ENCODE results near the gene COL26A1.

The COL26A1 gene

DNA sequence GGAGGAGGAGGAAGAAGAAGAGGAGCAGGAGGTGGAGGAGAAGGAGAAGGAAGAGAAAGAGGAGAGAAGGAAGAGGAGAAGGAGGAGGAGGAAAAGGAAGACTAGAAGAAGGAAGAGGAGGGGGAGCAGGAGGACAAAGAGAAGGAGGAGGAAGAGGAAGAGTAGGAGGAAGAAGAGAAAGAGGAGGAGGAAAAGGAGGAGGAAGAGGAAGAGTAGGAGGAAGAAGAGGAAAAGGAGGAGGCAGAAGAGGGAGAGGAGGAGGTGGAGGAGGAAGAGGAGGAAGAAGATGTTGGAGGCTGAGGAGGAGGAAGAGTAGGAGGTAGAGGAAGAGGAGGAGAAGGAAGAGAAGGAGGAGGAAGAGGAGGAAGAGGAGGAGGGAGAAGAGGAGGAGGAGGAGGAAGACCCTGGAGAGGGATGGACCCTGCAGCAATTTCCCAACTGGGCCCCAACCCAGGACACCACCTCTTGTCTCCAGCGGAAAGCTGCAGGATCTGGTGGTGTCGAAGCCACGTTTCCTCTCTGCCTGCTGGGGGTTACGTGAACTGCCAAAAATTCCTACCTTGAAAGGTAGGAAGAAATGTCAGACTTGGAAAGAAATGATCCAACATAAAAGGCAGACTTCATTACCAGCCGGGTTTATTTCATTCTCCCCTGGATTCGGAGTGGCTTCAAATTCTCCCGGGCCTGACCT, 38.9 kb downstream of the COL26A1 start:
- peak overlapping the region; percentile 7 for H2AK5ac ChIP-seq (ENCODE audit: low read length)
- no CpG with 5 or more reads among the region's 7 CpGs for WGBS (ENCODE audit: extremely low coverage, insufficient coverage, insufficient read length)
- peak overlapping the region; percentile 85 for H3K27ac ChIP-seq (ENCODE audit: low read depth, low read length)

DNA sequence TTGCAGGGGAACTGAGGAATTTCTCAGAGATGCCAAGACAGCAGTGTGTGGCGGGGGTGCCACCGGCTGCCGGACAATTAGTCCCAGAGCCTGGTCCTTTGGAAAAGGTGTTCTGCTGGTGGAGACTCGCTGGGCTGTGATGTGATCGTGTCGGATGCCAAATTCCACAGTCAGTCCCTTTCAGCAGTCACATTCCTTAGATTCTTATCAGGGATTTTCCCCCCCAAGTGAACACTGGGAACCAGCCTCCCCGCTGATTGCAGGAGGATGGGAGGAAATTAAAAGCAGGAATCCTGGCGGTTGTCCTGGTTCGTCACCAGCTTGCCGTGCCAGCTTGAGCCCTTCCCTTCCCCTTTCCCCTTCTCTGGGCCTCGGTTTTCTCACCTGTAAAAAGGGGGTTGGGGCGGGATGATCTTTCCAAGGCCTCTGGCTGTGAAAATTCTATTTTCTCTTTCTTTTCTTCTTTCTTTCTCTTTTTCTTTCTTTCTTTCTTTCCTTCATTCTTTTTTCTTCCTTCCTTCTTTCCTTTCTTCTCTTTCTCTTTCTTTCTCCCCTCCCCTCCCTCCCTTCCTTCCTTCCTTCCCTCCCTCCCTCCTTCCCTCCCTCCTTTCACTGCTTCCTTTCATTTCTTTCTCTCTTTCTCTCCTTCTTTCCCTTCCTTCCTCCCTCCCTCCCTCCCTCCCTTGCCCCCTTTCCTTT, 39.6 kb downstream of the COL26A1 start:
- Histone ChIP-seq H3K27me3 (ENCODE audit: insufficient read depth, low read length) (no peaks in the 10 kb centered on the region), H3K14ac (ENCODE audit: low read length) (no peak overlapping the region), H3K23ac (ENCODE audit: low read length) (no peak overlapping the region), H4K12ac (ENCODE audit: low read depth, low read length) (no peak overlapping the region), H3K9ac (ENCODE audit: low read length) (no peak overlapping the region), H2BK120ac (ENCODE audit: insufficient read depth, low read length, poor library complexity) (no peak overlapping the region), H4K8ac (ENCODE audit: low read depth, low read length) (no peak overlapping the region), H3K18ac (ENCODE audit: low read length) (no peak overlapping the region), H3K4me1 (ENCODE audit: control insufficient read depth in 1 of 2, insufficient read depth in 2 of 2, low read length in 2 of 2) (peaks cover 10 to 29% of the 10 kb centered on the region in 2 experiments), H2AFZ (ENCODE audit: insufficient read depth, low read length, poor library complexity) (peak overlapping the region; percentile 27), H3K27ac (ENCODE audit: low read depth, low read length) (peak overlapping the region; percentile 85), H3K79me1 (ENCODE audit: low read length) (peaks cover 13% of the 10 kb centered on the region), H3K79me2 (ENCODE audit: control insufficient read depth, insufficient read depth, low read length, poor library complexity) (no peaks in the 10 kb centered on the region), H3K4ac (ENCODE audit: low read depth, low read length) (no peak overlapping the region), H2BK12ac (ENCODE audit: low read length) (peak overlapping the region; percentile 74), H3K9me3 (ENCODE audit: insufficient read depth, low read depth, low read length) (peaks cover 4% of the 10 kb centered on the region), H4K91ac (ENCODE audit: low read depth, low read length) (peak overlapping the region; percentile 52), H2AK5ac (ENCODE audit: low read length) (no peak overlapping the region), H3K4me3 (ENCODE audit: low read depth, low read length) (no peak overlapping the region), H2BK5ac (ENCODE audit: low read depth, low read length, poor library complexity) (peak overlapping the region; percentile 21), H3K36me3 (ENCODE audit: control insufficient read depth in 1 of 2, insufficient read depth in 2 of 2, low read length in 2 of 2) (peaks cover 11 to 14% of the 10 kb centered on the region in 2 experiments), H3K4me2 (ENCODE audit: low read length) (peak overlapping the region; percentile 42)
- no CpG with 5 or more reads among the region's 12 CpGs for WGBS (ENCODE audit: extremely low coverage, insufficient coverage, insufficient read length)
- DNase-seq = peak in 1 of 2 donors; percentile 16

More for the DNA sequence above, 38.9 kb downstream of the COL26A1 start:
- peak overlapping the region; percentile 27 for H2AFZ ChIP-seq (ENCODE audit: insufficient read depth, low read length, poor library complexity)
- no peak overlapping the region for H3K9ac ChIP-seq (ENCODE audit: low read length)
- no peak overlapping the region for H4K12ac ChIP-seq (ENCODE audit: low read depth, low read length)
- H3K36me3 ChIP-seq (ENCODE audit: control insufficient read depth in 1 of 2, insufficient read depth in 2 of 2, low read length in 2 of 2) = peaks cover 7 to 11% of the 10 kb centered on the region in 2 experiments
- peak overlapping the region; percentile 37 for H2BK12ac ChIP-seq (ENCODE audit: low read length)
- H3K79me2 ChIP-seq (ENCODE audit: control insufficient read depth, insufficient read depth, low read length, poor library complexity) = no peaks in the 10 kb centered on the region
- H3K23ac ChIP-seq (ENCODE audit: low read length) = no peak overlapping the region
- H3K79me1 ChIP-seq (ENCODE audit: low read length) = peaks cover 15% of the 10 kb centered on the region
- no peak overlapping the region for H3K4ac ChIP-seq (ENCODE audit: low read depth, low read length)
- peaks cover 2% of the 10 kb centered on the region for H3K9me3 ChIP-seq (ENCODE audit: insufficient read depth, low read depth, low read length)
- H3K18ac ChIP-seq (ENCODE audit: low read length) = no peak overlapping the region
- H4K8ac ChIP-seq (ENCODE audit: low read depth, low read length) = no peak overlapping the region
- H3K4me3 ChIP-seq (ENCODE audit: low read depth, low read length) = no peak overlapping the region
- peak overlapping the region; percentile 42 for H3K4me2 ChIP-seq (ENCODE audit: low read length)
- H3K14ac ChIP-seq (ENCODE audit: low read length) = no peak overlapping the region
- no peak overlapping the region for H2BK120ac ChIP-seq (ENCODE audit: insufficient read depth, low read length, poor library complexity)
- H4K91ac ChIP-seq (ENCODE audit: low read depth, low read length) = peak overlapping the region; percentile 40
- peaks cover 13 to 32% of the 10 kb centered on the region in 2 experiments for H3K4me1 ChIP-seq (ENCODE audit: control insufficient read depth in 1 of 2, insufficient read depth in 2 of 2, low read length in 2 of 2)
- no peak for DNase-seq
- peak overlapping the region; percentile 28 for H2BK5ac ChIP-seq (ENCODE audit: low read depth, low read length, poor library complexity)
- H3K27me3 ChIP-seq (ENCODE audit: insufficient read depth, low read length) = no peaks in the 10 kb centered on the region

DNA sequence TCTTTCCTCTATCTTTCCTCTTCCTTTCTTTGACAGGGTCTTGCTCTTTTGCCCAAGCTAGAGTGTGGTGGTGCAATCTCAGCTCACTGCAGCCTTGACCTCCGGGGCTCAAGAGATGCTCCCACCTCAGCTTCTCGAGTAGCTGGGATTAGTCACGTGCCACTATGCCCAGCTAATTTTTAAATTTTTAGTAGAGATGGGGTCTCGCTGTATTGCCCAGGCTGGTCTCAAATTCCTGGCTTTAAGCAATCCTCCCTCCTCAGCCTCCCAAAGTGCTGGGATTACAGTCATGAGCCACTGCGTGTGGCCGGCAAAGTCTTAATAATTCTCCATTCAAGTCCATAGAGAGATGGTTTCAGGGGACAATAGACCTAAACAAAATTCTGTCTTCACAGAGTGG, 40.2 kb downstream of the COL26A1 start:
- peak overlapping the region; percentile 49 for H3K14ac ChIP-seq (ENCODE audit: low read length)
- H2BK12ac ChIP-seq (ENCODE audit: low read length) = peak overlapping the region; percentile 74
- no peak overlapping the region for H2AFZ ChIP-seq (ENCODE audit: insufficient read depth, low read length, poor library complexity)
- H2AK5ac ChIP-seq (ENCODE audit: low read length) = no peak overlapping the region
- peak overlapping the region; percentile 35 for H3K4ac ChIP-seq (ENCODE audit: low read depth, low read length)
- no peak overlapping the region for H3K18ac ChIP-seq (ENCODE audit: low read length)
- no peak overlapping the region for H3K4me2 ChIP-seq (ENCODE audit: low read length)
- H4K12ac ChIP-seq (ENCODE audit: low read depth, low read length) = no peak overlapping the region
- no CpG with 5 or more reads among the region's 6 CpGs for WGBS (ENCODE audit: extremely low coverage, insufficient coverage, insufficient read length)
- DNase-seq = no peak
- H4K8ac ChIP-seq (ENCODE audit: low read depth, low read length) = no peak overlapping the region
- peaks cover 10 to 29% of the 10 kb centered on the region in 2 experiments for H3K4me1 ChIP-seq (ENCODE audit: control insufficient read depth in 1 of 2, insufficient read depth in 2 of 2, low read length in 2 of 2)
- H3K4me3 ChIP-seq (ENCODE audit: low read depth, low read length) = no peak overlapping the region
- H4K91ac ChIP-seq (ENCODE audit: low read depth, low read length) = peak overlapping the region; percentile 52
- H3K36me3 ChIP-seq (ENCODE audit: control insufficient read depth in 1 of 2, insufficient read depth in 2 of 2, low read length in 2 of 2) = peaks cover 13 to 16% of the 10 kb centered on the region in 2 experiments
- H3K9ac ChIP-seq (ENCODE audit: low read length) = no peak overlapping the region
- H3K23ac ChIP-seq (ENCODE audit: low read length) = no peak overlapping the region
- peak overlapping the region; percentile 36 for H2BK5ac ChIP-seq (ENCODE audit: low read depth, low read length, poor library complexity)
- no peaks in the 10 kb centered on the region for H3K27me3 ChIP-seq (ENCODE audit: insufficient read depth, low read length)
- H3K9me3 ChIP-seq (ENCODE audit: insufficient read depth, low read depth, low read length) = peaks cover 4% of the 10 kb centered on the region
- H2BK120ac ChIP-seq (ENCODE audit: insufficient read depth, low read length, poor library complexity) = peak overlapping the region; percentile 39
- peaks cover 13% of the 10 kb centered on the region for H3K79me1 ChIP-seq (ENCODE audit: low read length)
- H3K27ac ChIP-seq (ENCODE audit: low read depth, low read length) = no peak overlapping the region
- H3K79me2 ChIP-seq (ENCODE audit: control insufficient read depth, insufficient read depth, low read length, poor library complexity) = no peaks in the 10 kb centered on the region

DNA sequence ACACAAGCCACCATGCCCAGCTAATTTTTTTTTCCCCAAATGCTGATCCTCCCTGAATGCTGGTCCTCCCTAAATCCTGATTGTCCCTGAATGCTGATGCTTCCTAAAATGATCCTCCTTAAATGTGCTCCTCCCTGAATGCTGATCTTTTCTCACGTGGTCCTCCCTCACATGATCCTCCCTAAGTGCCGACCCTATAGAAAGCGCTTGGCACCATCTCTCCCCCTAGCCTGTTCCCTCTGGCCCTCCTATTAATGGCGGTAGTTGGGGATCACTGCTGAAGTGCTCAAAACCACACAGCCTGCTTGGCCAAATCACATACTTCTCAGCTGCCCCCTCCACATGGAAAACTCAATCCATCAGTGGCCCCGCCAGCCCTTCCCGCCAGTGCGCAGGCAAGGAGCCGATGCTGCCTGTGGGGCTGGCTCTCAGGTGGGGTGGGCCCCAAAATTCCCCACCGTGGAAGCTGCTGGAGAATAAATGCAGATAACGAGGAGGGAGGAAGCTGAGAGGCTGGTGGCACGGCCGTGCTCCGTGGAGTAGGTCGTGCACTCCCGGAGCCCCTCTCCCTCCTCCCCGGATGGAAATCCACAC, 42.9 kb downstream of the COL26A1 start:
- WGBS (ENCODE audit: extremely low coverage, insufficient coverage, insufficient read length) = no CpG with 5 or more reads among the region's 16 CpGs
- Histone ChIP-seq H4K91ac (ENCODE audit: low read depth, low read length) (no peak overlapping the region), H3K79me2 (ENCODE audit: control insufficient read depth, insufficient read depth, low read length, poor library complexity) (no peaks in the 10 kb centered on the region), H2BK12ac (ENCODE audit: low read length) (no peak overlapping the region), H3K79me1 (ENCODE audit: low read length) (peaks cover 10% of the 10 kb centered on the region), H3K23ac (ENCODE audit: low read length) (no peak overlapping the region), H3K4me2 (ENCODE audit: low read length) (no peak overlapping the region), H2BK5ac (ENCODE audit: low read depth, low read length, poor library complexity) (no peak overlapping the region), H3K4ac (ENCODE audit: low read depth, low read length) (no peak overlapping the region), H3K9me3 (ENCODE audit: insufficient read depth, low read depth, low read length) (peaks cover 13% of the 10 kb centered on the region), H2AK5ac (ENCODE audit: low read length) (no peak overlapping the region), H2AFZ (ENCODE audit: insufficient read depth, low read length, poor library complexity) (no peak overlapping the region), H3K4me1 (ENCODE audit: control insufficient read depth in 1 of 2, insufficient read depth in 2 of 2, low read length in 2 of 2) (peaks cover 10 to 20% of the 10 kb centered on the region in 2 experiments), H3K18ac (ENCODE audit: low read length) (peak overlapping the region; percentile 19), H3K14ac (ENCODE audit: low read length) (no peak overlapping the region), H2BK120ac (ENCODE audit: insufficient read depth, low read length, poor library complexity) (no peak overlapping the region), H4K12ac (ENCODE audit: low read depth, low read length) (no peak overlapping the region), H3K36me3 (ENCODE audit: control insufficient read depth in 1 of 2, insufficient read depth in 2 of 2, low read length in 2 of 2) (peaks cover 19% of the 10 kb centered on the region in 2 experiments), H3K27ac (ENCODE audit: low read depth, low read length) (no peak overlapping the region), H3K4me3 (ENCODE audit: low read depth, low read length) (peak overlapping the region; percentile 7), H3K27me3 (ENCODE audit: insufficient read depth, low read length) (no peaks in the 10 kb centered on the region), H4K8ac (ENCODE audit: low read depth, low read length) (no peak overlapping the region), H3K9ac (ENCODE audit: low read length) (no peak overlapping the region)
- no peak for DNase-seq
